Retinal pigment epithelial cell (primary cell): ENCODE results near the gene OR8B12.

Experiments used
- DNase-seq: peaks from one replicate; pipeline ENCODE4 v3.0.0-alpha.2; 2010; ENCODE audit warnings: low read depth
- H3K4me3 ChIP-seq: 2 replicates; pipeline ENCODE4 v1.5.1; 2011; ENCODE audit warnings: mild to moderate bottlenecking, low read length, control low read depth, moderate library complexity
- TF ChIP-seq, protein P1 (sequence below): conservative IDR thresholded peaks from 2 replicates; pipeline ENCODE4 v1.5.1; 2011; ENCODE audit warnings: low read depth, low read length, control low read depth, inconsistent platforms

OR8B12 gene

DNA sequence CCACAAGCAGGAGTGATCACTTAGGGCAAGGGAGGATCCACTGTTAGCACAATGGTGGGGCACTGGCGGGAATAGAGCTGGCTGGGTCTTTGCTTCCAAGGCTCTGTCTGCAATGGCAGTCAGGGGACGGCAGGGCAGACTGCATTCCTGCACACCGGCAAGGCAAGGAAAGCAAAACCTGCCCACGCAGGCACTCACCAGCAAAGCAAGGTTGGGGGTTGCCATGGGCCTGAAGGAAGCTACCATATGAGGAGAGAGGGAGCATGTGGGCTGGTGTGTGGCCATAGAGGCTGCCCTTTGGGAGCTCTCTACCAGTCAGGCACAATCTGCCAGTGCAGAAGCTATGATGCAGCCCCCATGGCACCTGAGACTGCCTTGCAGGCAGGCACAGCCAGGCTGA, 33.2 kb downstream of the OR8B12 start:
- TF ChIP-seq, protein P1, sequence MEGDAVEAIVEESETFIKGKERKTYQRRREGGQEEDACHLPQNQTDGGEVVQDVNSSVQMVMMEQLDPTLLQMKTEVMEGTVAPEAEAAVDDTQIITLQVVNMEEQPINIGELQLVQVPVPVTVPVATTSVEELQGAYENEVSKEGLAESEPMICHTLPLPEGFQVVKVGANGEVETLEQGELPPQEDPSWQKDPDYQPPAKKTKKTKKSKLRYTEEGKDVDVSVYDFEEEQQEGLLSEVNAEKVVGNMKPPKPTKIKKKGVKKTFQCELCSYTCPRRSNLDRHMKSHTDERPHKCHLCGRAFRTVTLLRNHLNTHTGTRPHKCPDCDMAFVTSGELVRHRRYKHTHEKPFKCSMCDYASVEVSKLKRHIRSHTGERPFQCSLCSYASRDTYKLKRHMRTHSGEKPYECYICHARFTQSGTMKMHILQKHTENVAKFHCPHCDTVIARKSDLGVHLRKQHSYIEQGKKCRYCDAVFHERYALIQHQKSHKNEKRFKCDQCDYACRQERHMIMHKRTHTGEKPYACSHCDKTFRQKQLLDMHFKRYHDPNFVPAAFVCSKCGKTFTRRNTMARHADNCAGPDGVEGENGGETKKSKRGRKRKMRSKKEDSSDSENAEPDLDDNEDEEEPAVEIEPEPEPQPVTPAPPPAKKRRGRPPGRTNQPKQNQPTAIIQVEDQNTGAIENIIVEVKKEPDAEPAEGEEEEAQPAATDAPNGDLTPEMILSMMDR = no peak
- H3K4me3 ChIP-seq = no peak overlapping the region
- no peak for DNase-seq

- DNase-seq = no peak
- TF ChIP-seq, protein P1 = no peak
- H3K4me3 ChIP-seq = no peak overlapping the region
Measured at GRCh38 chr11:124499711-124500110, 43.7 kb downstream of the OR8B12 start.

DNA sequence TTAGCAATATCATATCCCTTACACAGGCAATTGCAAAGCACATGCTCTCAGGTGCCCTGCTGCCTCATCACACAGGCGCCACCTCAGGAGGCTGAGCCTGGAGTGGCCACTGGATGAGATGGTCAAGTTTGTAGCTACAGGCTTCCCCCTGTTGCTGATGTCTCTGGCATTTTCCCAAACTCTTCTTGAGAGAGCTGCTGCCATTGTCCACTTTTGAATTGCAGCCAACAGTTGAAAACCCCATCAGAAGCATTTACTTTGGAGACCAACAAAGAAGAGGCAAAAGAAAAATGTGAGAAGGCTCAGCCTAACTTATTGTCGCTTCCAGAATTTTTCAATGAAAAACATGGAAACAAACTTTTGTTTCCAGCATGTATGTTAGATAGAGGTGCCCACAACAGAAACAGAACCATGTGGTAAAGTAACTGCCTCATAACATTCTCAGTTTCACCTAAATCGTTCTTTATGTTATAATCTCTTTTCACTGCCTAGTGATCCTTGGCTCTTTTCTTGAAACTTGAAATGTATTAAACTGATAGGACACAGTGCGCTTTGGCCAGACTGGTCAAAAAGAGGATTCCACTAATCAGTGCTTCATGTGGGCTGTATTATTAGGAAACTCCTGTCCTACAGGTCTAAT, 50.3 kb downstream of the OR8B12 start:
- no peak overlapping the region for H3K4me3 ChIP-seq
- DNase-seq = no peak
- TF ChIP-seq, protein P1 = no peak
